A549 (cell line): Measurements from ENCODE around the gene ABCC1. TPM values are rescaled to one million over a fixed set of nuclear protein-coding genes. Genes with fewer than 3 reads are reported as not detected.
A peak's percentile ranks its signal among the peaks of the same experiment; 100 is the strongest.

Source experiments
- ATAC-seq, 2 experiments: fragments of 200-7000 bp in 1 of 2; fragments of >200 bp in 1 of 2; cut with Nextera tagmentation in 1 of 2; cut with Tn5 transposase in 1 of 2; 3 replicates each; pipeline versions ENCODE4 v1.8.0 to v1.9.1; 2018 to 2020; ENCODE audit warnings: mild to moderate bottlenecking in 1 of 2, moderate library complexity in 1 of 2
- CTCF ChIA-PET: fragments of 300-600 bp; sonication (Branson Sonifier 250); formaldehyde crosslinking; extraction: SDS; loops from one replicate; lab custom pipeline; 2021; ENCODE audit warnings: antibody characterized with exemption, inconsistent platforms; lab: Yijun Ruan, JAX
- POLR2A ChIA-PET: fragments of 350-600 bp; formaldehyde crosslinking; extraction: SDS; loops from one replicate; lab custom pipeline; 2021; ENCODE audit warnings: antibody characterized with exemption, inconsistent platforms; lab: Yijun Ruan, JAX
- DNase-seq, 2 experiments: peaks; one replicate each; pipeline versions ENCODE4 v3.0.0 to v3.0.0-alpha.2; 2011 to 2016; ENCODE audit warnings: low read depth in 1 of 2, low spot score in 1 of 2
- FAIRE-seq: peaks from 2 replicates; lab custom pipeline; 2011; peaks lifted over from hg19 to GRCh38; lab: Jason Lieb, UNC
- H3K27ac ChIP-seq, 2 experiments: fragments of >200 bp; sonication (Bioruptor Twin); formaldehyde crosslinking; 3 replicates each; pipeline ENCODE4 v1.5.1; 2016 to 2017
- H3K4me1 ChIP-seq: fragments of >200 bp; sonication (Bioruptor Twin); formaldehyde crosslinking; 3 replicates; pipeline ENCODE4 v1.6.1; 2016
- H3K4me2 ChIP-seq: fragments of >200 bp; sonication (Bioruptor Twin); formaldehyde crosslinking; 3 replicates; pipeline ENCODE4 v1.6.1; 2016
- H3K4me3 ChIP-seq: fragments of >200 bp; sonication (Bioruptor Twin); formaldehyde crosslinking; 3 replicates; pipeline ENCODE4 v1.5.1; 2016
- H3K9me3 ChIP-seq: fragments of >200 bp; sonication (Bioruptor Twin); formaldehyde crosslinking; 3 replicates; pipeline ENCODE4 v1.6.1; 2016
- CEBPB ChIP-seq, 2 experiments: fragments of >200 bp in 1 of 2; sonication (Bioruptor Twin) in 1 of 2; formaldehyde crosslinking in 1 of 2; IDR thresholded peaks; 2 replicates each; pipeline ENCODE4 v1.6.1; 2012 to 2016
- CHD2 ChIP-seq: fragments of 150-350 bp; IDR thresholded peaks from 2 replicates; pipeline ENCODE4 v1.6.1; 2014; ENCODE audit warnings: low read length; ENCODE audit not compliant: partially characterized antibody
- EP300 ChIP-seq, 2 experiments: fragments of >200 bp; sonication (Bioruptor Twin); formaldehyde crosslinking; IDR thresholded peaks; 2 replicates in 1 of 2; 3 replicates in 1 of 2; pipeline ENCODE4 v1.6.1; 2016 to 2017
- ESRRA ChIP-seq: fragments of 150-350 bp; IDR thresholded peaks from 2 replicates; pipeline ENCODE4 v1.6.1; 2014; ENCODE audit warnings: mild to moderate bottlenecking, low read length, borderline replicate concordance
- FOXS1 ChIP-seq: fragments of 250-450 bp; sonication (Bioruptor Pico); IDR thresholded peaks from 2 replicates; pipeline ENCODE4 v1.5.0; 2020; ENCODE audit warnings: mild to moderate bottlenecking, moderate library complexity
- GATA3 ChIP-seq: IDR thresholded peaks from 2 replicates; pipeline ENCODE4 v1.6.1; 2012; ENCODE audit warnings: borderline replicate concordance
- JUN ChIP-seq, 2 experiments: fragments of >200 bp; sonication (Bioruptor Twin); formaldehyde crosslinking; IDR thresholded peaks; 2 replicates in 1 of 2; 3 replicates in 1 of 2; pipeline ENCODE4 v1.6.1; 2016 to 2017
- JUNB ChIP-seq: fragments of >200 bp; sonication (Bioruptor Twin); formaldehyde crosslinking; IDR thresholded peaks from 2 replicates; pipeline ENCODE4 v1.6.1; 2016
- MAFK ChIP-seq: fragments of 450-650 bp; IDR thresholded peaks from 2 replicates; pipeline ENCODE4 v1.6.1; 2014; ENCODE audit not compliant: partially characterized antibody
- NFE2L2 ChIP-seq: fragments of 150-350 bp; conservative IDR thresholded peaks from 2 replicates; pipeline ENCODE4 v1.6.1; 2014; ENCODE audit warnings: low read length
- NPAS2 ChIP-seq: fragments of 250-450 bp; sonication (Bioruptor Pico); IDR thresholded peaks from 2 replicates; pipeline ENCODE4 v1.8.0; 2022; ENCODE audit warnings: mild to moderate bottlenecking, moderate library complexity, borderline replicate concordance
- POLR2A ChIP-seq: IDR thresholded peaks from 2 replicates; pipeline ENCODE4 v1.6.1; 2012; ENCODE audit warnings: mild to moderate bottlenecking, low read length
- RCOR1 ChIP-seq: fragments of 150-350 bp; IDR thresholded peaks from 2 replicates; pipeline ENCODE4 v1.6.1; 2014; ENCODE audit warnings: antibody characterized with exemption, low read length, low read depth
- RNF2 ChIP-seq: fragments of 200-600 bp; sonication (generic); IDR thresholded peaks from 2 replicates; pipeline ENCODE4 v1.6.1; 2016; ENCODE audit warnings: low read depth, mild to moderate bottlenecking, antibody characterized with exemption, moderate library complexity, borderline replicate concordance
- SMC3 ChIP-seq: fragments of >200 bp; sonication (Bioruptor Twin); formaldehyde crosslinking; IDR thresholded peaks from 3 replicates; pipeline ENCODE4 v1.6.1; 2018; ENCODE audit warnings: inconsistent platforms
- SREBF2 ChIP-seq: fragments of 450-650 bp; IDR thresholded peaks from 2 replicates; pipeline ENCODE4 v1.6.1; 2014; ENCODE audit warnings: mild to moderate bottlenecking, moderate library complexity
- ZC3H11A ChIP-seq: fragments of 450-650 bp; IDR thresholded peaks from 2 replicates; pipeline ENCODE4 v1.6.1; 2014; ENCODE audit warnings: antibody characterized with exemption, mild to moderate bottlenecking
- ZSCAN20 ChIP-seq: fragments of 250-450 bp; sonication (Bioruptor Pico); IDR thresholded peaks from 2 replicates; pipeline ENCODE4 v1.8.0; 2022; ENCODE audit warnings: mild to moderate bottlenecking, moderate library complexity
- WGBS: methylation state at CpG from one replicate; pipeline ENCODE4 v1.1.6; 2017; ENCODE audit errors: missing lambda C conversion rate; 5-methylcytosine and 5-hydroxymethylcytosine counted together
- polyA plus RNA-seq, 4 experiments: library from polyadenylated mRNA; depleted of rRNA in 3 of 4; stranded (reverse); fragments of >200 nt; fragmentation: RNase III in 1 of 4; extraction: RNeasy Plus Mini Kit Qiagen cat#74134 plus additional on column Dnase treatment in 1 of 4; gene quantifications; 2 replicates in 3 of 4; 3 replicates in 1 of 4; pipeline ENCODE4 v1.2.3, GENCODE V29; 2011 to 2017
- TF ChIP-seq, protein P1 (sequence below): fragments of >200 bp; sonication (Bioruptor Twin); formaldehyde crosslinking; IDR thresholded peaks from 3 replicates; pipeline ENCODE4 v1.6.1; 2016
- TF ChIP-seq, protein P2 (sequence below): IDR thresholded peaks from 2 replicates; pipeline ENCODE4 v1.6.1; 2012; ENCODE audit warnings: low read depth, borderline replicate concordance
- TF ChIP-seq, protein P3 (sequence below): fragments of >200 bp; sonication (Bioruptor Twin); formaldehyde crosslinking; IDR thresholded peaks from 2 replicates; pipeline ENCODE4 v1.6.1; 2016
- TF ChIP-seq, protein P4 (sequence below): fragments of 250-450 bp; sonication (Bioruptor Pico); IDR thresholded peaks from 2 replicates; pipeline ENCODE4 v1.5.0; 2021; ENCODE audit warnings: mild to moderate bottlenecking, moderate library complexity, borderline replicate concordance

ABCC1 gene
- polyA plus RNA-seq, 2 of the 4 experiments (the other 2 are of a cell fraction), result 56.5 to 93.8 TPM

DNA sequence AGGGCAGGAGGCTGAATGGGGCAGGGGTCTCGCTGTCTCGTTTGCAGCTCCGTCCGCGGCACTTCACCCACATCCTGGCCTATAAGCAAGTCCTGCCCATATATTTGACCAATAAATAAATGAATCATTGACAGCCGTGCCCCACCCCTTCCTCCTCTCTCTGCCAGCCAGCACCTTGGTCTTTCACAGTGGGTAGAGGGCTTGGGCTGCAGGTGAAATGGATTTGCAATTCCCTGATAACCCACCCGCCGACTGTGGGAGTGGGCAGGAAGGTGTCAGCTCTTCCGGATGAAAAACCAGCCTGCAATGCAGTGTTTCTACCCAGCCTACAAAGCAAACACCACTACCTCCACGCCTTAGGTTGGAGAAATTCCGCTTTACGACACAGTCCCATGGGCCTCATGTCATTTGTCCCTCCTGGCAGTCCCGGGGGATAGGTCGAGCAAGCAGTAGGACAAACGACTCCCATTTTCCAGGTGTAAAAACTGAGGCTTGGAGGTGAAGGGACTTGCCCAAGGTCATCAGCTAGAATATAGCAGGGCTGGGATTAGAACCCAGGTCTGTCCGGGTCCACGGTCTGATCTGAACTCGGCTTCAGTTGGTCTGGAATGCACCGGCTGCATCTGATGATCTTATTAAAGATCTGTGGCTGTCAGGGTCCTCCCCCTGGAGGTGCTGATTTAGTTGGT, 79.0 kb downstream of the ABCC1 start:
- Histone ChIP-seq H3K27ac (peak overlapping the region; percentile 16 to 65; a peak in 4 of 6 replicates), H3K4me3 (no peak overlapping the region), H3K4me2 (peak overlapping the region; percentile 33; the same call in 1 of the 3 replicates), H3K9me3 (no peaks in the 10 kb centered on the region), H3K4me1 (peaks cover 63% of the 10 kb centered on the region)
- DNase-seq (no peak), ATAC-seq (no peak), FAIRE-seq (no peak)
- CTCF ChIA-PET, result interaction anchor here (0.5 to 2.4 kb wide), 4 partner anchors 8 to 195 kb away, joined by 3 to 11 read pairs (median 4); no protein-coding TSS in a partner anchor
- POLR2A ChIA-PET, result no interaction called here
- 83% methylated on average over 18 of the region's 19 CpGs for WGBS
- TF ChIP-seq ESRRA, result peak; percentile 8; the same call in 1 of the 2 replicates
- TF ChIP-seq FOXS1 (CRISPR knock-in tag), result no peak

DNA sequence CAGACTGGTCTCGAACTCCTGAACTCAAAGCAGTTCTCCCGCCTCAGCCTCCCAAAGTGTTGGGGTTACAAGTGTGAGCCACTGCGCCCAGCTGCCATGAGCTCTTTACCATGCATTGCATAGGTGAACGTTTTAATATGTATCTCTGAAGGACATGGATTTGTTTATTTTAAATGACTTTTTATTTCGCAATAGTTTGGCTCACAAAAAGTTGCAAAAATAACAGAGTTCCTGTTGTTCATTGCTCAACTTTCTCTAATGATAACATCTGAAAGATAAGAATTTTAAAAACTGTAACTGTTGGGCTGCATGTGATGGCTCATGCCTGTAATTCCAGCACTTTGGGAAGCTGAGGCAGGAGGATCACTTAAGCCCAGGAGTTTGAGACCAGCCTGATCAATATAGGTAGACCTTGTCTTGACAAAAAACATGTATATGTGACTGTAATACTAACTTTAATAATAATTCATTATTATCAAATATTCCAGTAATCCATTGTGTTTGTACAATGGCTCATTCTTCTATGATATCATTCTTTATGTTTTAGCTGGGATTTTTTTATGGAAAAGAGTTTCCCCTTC, 80.1 kb downstream of the ABCC1 start:
- DNase-seq (no peak), ATAC-seq (no peak), FAIRE-seq (no peak)
- no peak overlapping the region for H3K4me3 ChIP-seq
- CTCF ChIA-PET, result interaction anchor here (0.6 kb wide), 1 partner anchor 38 kb away, joined by 5 read pairs; no protein-coding TSS in a partner anchor
- H3K4me1 ChIP-seq, result peaks cover 52% of the 10 kb centered on the region
- POLR2A ChIA-PET, result interaction anchor here (1.7 kb wide), 1 partner anchor 10 kb away, joined by 5 read pairs; no protein-coding TSS in a partner anchor
- TF ChIP-seq CEBPB (IDR thresholded peaks at IDR 0.05) (peak; percentile 94 to 96), NPAS2 (CRISPR knock-in tag) (no peak), JUN (IDR thresholded peaks at IDR 0.05) (0 out of 5 replicates have a peak, but pooled peaks of 1 of the 2 experiments have one; percentile 35), POLR2A (no peak), RNF2 (no peak), MAFK (no peak), EP300 (IDR thresholded peaks at IDR 0.05) (no peak), RCOR1 (no peak), CHD2 (no peak), SREBF2 (no peak), JUNB (no peak), SMC3 (0 out of 3 replicates have a peak, but pooled peaks have one; percentile 13), FOXS1 (CRISPR knock-in tag) (no peak), NFE2L2 (no peak), GATA3 (peak; percentile 61; the same call in 1 of the 2 replicates), ZC3H11A (no peak), ZSCAN20 (CRISPR knock-in tag) (no peak)
- TF ChIP-seq, protein P1, sequence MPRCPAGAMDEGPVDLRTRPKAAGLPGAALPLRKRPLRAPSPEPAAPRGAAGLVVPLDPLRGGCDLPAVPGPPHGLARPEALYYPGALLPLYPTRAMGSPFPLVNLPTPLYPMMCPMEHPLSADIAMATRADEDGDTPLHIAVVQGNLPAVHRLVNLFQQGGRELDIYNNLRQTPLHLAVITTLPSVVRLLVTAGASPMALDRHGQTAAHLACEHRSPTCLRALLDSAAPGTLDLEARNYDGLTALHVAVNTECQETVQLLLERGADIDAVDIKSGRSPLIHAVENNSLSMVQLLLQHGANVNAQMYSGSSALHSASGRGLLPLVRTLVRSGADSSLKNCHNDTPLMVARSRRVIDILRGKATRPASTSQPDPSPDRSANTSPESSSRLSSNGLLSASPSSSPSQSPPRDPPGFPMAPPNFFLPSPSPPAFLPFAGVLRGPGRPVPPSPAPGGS, result no peak
- TF ChIP-seq, protein P2, sequence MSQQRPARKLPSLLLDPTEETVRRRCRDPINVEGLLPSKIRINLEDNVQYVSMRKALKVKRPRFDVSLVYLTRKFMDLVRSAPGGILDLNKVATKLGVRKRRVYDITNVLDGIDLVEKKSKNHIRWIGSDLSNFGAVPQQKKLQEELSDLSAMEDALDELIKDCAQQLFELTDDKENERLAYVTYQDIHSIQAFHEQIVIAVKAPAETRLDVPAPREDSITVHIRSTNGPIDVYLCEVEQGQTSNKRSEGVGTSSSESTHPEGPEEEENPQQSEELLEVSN, result no peak
- TF ChIP-seq, protein P3, sequence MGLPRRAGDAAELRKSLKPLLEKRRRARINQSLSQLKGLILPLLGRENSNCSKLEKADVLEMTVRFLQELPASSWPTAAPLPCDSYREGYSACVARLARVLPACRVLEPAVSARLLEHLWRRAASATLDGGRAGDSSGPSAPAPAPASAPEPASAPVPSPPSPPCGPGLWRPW, result 0 out of 2 replicates have a peak, but pooled peaks have one; percentile 28
- TF ChIP-seq, protein P4, sequence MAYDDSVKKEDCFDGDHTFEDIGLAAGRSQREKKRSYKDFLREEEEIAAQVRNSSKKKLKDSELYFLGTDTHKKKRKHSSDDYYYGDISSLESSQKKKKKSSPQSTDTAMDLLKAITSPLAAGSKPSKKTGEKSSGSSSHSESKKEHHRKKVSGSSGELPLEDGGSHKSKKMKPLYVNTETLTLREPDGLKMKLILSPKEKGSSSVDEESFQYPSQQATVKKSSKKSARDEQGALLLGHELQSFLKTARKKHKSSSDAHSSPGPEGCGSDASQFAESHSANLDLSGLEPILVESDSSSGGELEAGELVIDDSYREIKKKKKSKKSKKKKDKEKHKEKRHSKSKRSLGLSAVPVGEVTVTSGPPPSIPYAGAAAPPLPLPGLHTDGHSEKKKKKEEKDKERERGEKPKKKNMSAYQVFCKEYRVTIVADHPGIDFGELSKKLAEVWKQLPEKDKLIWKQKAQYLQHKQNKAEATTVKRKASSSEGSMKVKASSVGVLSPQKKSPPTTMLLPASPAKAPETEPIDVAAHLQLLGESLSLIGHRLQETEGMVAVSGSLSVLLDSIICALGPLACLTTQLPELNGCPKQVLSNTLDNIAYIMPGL, result no peak
- 75% methylated on average over 5 of the region's 5 CpGs for WGBS
- H3K9me3 ChIP-seq, result no peaks in the 10 kb centered on the region
- peak overlapping the region; percentile 20 to 65; a peak in 4 of 6 replicates for H3K27ac ChIP-seq
- H3K4me2 ChIP-seq, result peak overlapping the region; percentile 33
